ENCODE data around the gene AK9. TPM values are rescaled to one million over a fixed set of nuclear protein-coding genes. Genes with fewer than 3 reads are reported as not detected.
"Not testable (repeated sequence)": the region's sequence is repeated elsewhere in the genome, so short reads cannot be mapped to it uniquely, and the experiment has no call there.

AK9 gene
- total RNA-seq, 1 experiment from 2014 or later: 1.7 TPM

DNA sequence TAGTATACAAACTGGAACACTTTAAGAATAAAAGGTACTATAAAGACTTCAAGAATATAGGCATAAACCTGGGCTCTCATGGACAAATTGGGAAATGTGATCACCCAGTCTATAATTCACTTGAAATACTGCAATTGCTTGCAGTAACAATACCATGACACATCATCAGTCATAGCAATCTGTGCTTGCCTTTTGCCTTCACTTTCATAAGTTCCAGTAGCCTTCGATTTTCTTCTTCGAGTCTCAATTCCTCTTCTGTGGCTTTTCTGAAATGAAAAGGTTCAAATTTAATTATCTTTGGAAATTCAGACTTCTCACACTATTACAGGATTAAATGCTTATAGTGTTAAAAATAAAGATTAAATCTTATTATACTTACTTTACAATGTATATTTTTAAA lies 111.6 kb downstream of the AK9 start:
- Histone ChIP-seq H3K79me2 (ENCODE audit: low read length) (no peaks in the 10 kb centered on the region), H3F3A (ENCODE audit: low read length, unreplicated experiment) (no peaks in the 10 kb centered on the region), H3K27me3 (ENCODE audit: low read length) (no peaks in the 10 kb centered on the region), H3K9ac (ENCODE audit: low read length) (no peak overlapping the region), H3K4me2 (ENCODE audit: low read length) (no peak overlapping the region), H3K9me2 (replicated peaks; ENCODE audit: low read length) (no peaks in the 10 kb centered on the region), H3K4me3 (ENCODE audit: low read length) (no peak overlapping the region), H3K9me3 (ENCODE audit: low read length) (no peaks in the 10 kb centered on the region), H2AFZ (ENCODE audit: low read length) (no peak overlapping the region), H4K20me1 (ENCODE audit: low read length) (no peaks in the 10 kb centered on the region), H3K36me3 (ENCODE audit: low read depth, low read length) (no peaks in the 10 kb centered on the region), H3K4me1 (ENCODE audit: insufficient read depth, low read length) (no peaks in the 10 kb centered on the region), H3K27ac (ENCODE audit: low read length) (no peak overlapping the region)
- peak; percentile 22 for DNase-seq
- ATAC-seq: no peak
- intact Hi-C loops (cut with micrococcal nuclease): no loop called here
- BruUV-seq (replicated peaks): no TSS peak
- ChIA-PET POLR2A (ENCODE audit: unreplicated experiment) (no interaction called here), CTCF (no interaction called here)
- TF ChIP-seq EZH2 (IDR thresholded peaks at IDR 0.05; ENCODE audit: low read length, unreplicated experiment) (no peak), EZH2phosphoT487 (IDR thresholded peaks at IDR 0.05; ENCODE audit: borderline replicate concordance, low read length) (no peak)
- TF ChIP-seq, protein P1, sequence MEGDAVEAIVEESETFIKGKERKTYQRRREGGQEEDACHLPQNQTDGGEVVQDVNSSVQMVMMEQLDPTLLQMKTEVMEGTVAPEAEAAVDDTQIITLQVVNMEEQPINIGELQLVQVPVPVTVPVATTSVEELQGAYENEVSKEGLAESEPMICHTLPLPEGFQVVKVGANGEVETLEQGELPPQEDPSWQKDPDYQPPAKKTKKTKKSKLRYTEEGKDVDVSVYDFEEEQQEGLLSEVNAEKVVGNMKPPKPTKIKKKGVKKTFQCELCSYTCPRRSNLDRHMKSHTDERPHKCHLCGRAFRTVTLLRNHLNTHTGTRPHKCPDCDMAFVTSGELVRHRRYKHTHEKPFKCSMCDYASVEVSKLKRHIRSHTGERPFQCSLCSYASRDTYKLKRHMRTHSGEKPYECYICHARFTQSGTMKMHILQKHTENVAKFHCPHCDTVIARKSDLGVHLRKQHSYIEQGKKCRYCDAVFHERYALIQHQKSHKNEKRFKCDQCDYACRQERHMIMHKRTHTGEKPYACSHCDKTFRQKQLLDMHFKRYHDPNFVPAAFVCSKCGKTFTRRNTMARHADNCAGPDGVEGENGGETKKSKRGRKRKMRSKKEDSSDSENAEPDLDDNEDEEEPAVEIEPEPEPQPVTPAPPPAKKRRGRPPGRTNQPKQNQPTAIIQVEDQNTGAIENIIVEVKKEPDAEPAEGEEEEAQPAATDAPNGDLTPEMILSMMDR (conservative IDR thresholded peaks at IDR 0.05; ENCODE audit: low read depth, low read length): no peak

DNA sequence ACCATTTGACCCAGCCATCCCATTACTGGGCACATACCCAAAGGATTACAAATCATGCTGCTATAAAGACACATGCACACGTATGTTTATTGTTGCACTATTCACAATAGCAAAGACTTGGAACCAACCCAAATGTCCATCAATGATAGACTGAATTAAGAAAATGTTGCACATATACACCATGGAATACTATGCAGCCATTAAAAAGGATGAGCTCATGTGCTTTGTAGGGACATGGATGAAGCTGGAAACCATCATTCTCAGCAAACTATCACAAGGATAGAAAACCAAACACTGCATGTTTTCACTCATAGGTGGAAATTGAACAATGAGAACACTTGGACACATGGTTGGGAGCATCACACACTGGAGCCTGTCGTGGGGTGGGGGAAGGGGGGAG lies 121.1 kb downstream of the AK9 start:
- H3K27me3 ChIP-seq (ENCODE audit: low read length); H3F3A ChIP-seq (ENCODE audit: low read length, unreplicated experiment); H3K4me1 ChIP-seq (ENCODE audit: insufficient read depth, low read length); H3K9me3 ChIP-seq (ENCODE audit: low read length); H3K9me2 ChIP-seq (replicated peaks; ENCODE audit: low read length); BruUV-seq (replicated peaks); H3K9ac ChIP-seq (ENCODE audit: low read length); POLR2A ChIA-PET (ENCODE audit: unreplicated experiment); intact Hi-C loops (cut with micrococcal nuclease); H4K20me1 ChIP-seq (ENCODE audit: low read length); ATAC-seq; H3K27ac ChIP-seq (ENCODE audit: low read length); H3K4me3 ChIP-seq (ENCODE audit: low read length); H3K4me2 ChIP-seq (ENCODE audit: low read length); DNase-seq; CTCF ChIA-PET; H2AFZ ChIP-seq (ENCODE audit: low read length); H3K79me2 ChIP-seq (ENCODE audit: low read length); H3K36me3 ChIP-seq (ENCODE audit: low read depth, low read length): not testable (repeated sequence)

DNA sequence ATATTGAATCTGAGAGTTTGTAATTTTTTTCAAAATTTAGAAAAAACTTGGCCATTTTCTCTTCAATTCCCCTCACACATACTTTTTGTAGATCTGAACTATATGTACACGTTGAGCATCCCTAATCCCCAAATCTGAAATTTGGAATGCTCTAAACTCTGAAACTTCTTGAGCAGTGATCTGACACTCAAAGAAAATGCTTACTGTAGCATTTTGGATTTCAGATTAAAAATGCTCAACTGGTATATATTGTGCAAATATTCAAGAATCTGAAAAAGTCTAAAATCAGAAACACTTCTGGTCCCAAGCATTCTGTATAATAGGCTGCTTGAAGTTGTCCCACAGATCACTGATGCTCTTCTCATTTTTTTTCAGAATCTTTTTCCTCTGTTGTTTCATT lies 129.2 kb downstream of the AK9 start:
- Histone ChIP-seq H3K9ac (ENCODE audit: low read length) (no peak overlapping the region), H3F3A (ENCODE audit: low read length, unreplicated experiment) (no peaks in the 10 kb centered on the region), H3K27ac (ENCODE audit: low read length) (no peak overlapping the region), H3K9me2 (replicated peaks; ENCODE audit: low read length) (no peaks in the 10 kb centered on the region), H3K36me3 (ENCODE audit: low read depth, low read length) (no peaks in the 10 kb centered on the region), H2AFZ (ENCODE audit: low read length) (no peak overlapping the region), H4K20me1 (ENCODE audit: low read length) (no peaks in the 10 kb centered on the region), H3K9me3 (ENCODE audit: low read length) (no peaks in the 10 kb centered on the region), H3K4me1 (ENCODE audit: insufficient read depth, low read length) (no peaks in the 10 kb centered on the region), H3K4me3 (ENCODE audit: low read length) (no peak overlapping the region), H3K27me3 (ENCODE audit: low read length) (no peaks in the 10 kb centered on the region), H3K79me2 (ENCODE audit: low read length) (no peaks in the 10 kb centered on the region), H3K4me2 (ENCODE audit: low read length) (no peak overlapping the region)
- no TSS peak for BruUV-seq (replicated peaks)
- CTCF ChIA-PET: no interaction called here
- no peak for DNase-seq
- TF ChIP-seq EZH2phosphoT487 (IDR thresholded peaks at IDR 0.05; ENCODE audit: borderline replicate concordance, low read length): no peak
- no peak for TF ChIP-seq EZH2 (IDR thresholded peaks at IDR 0.05; ENCODE audit: low read length, unreplicated experiment)
- TF ChIP-seq, protein P1 (conservative IDR thresholded peaks at IDR 0.05; ENCODE audit: low read depth, low read length): no peak
- POLR2A ChIA-PET (ENCODE audit: unreplicated experiment): no interaction called here
- intact Hi-C loops (cut with micrococcal nuclease): no loop called here
- no peak for ATAC-seq

Measured in PC-3 (cell line).